Uterus (tissue), 2 donors: ENCODE results near the gene CEP112.

Experiments used
- CTCF ChIP-seq, 4 experiments: fragments of 200-600 bp in 2 of 4; fragments of 450-650 bp in 2 of 4; sonication (generic) in 2 of 4; IDR thresholded peaks; one replicate each; pipeline ENCODE4 v1.5.1; 2016 to 2019; ENCODE audit warnings: antibody characterized with exemption in 4 of 4, mild to moderate bottlenecking in 2 of 4, moderate library complexity in 1 of 4
- POLR2A ChIP-seq, 2 donors: fragments of 450-650 bp; IDR thresholded peaks; one replicate each; pipeline ENCODE4 v1.6.1; 2016; ENCODE audit warnings: antibody characterized with exemption in 2 of 2, mild to moderate bottlenecking in 1 of 2, moderate library complexity in 1 of 2

- TF ChIP-seq CTCF (IDR thresholded peaks at IDR 0.05) (no peak), POLR2A (IDR thresholded peaks at IDR 0.05) (no peak)
Observed at GRCh38 chr17:66089764-66090163, 102.2 kb downstream of the CEP112 start.
